Retinal pigment epithelial cell (primary cell): ENCODE data around the gene LINGO3.

ENCODE experiments used
- DNase-seq: peaks from one replicate; pipeline ENCODE4 v3.0.0-alpha.2; 2010; ENCODE audit warnings: low read depth
- H3K4me3 ChIP-seq: 2 replicates; pipeline ENCODE4 v1.5.1; 2011; ENCODE audit warnings: mild to moderate bottlenecking, low read length, control low read depth, moderate library complexity
- TF ChIP-seq, protein P1 (sequence below): conservative IDR thresholded peaks from 2 replicates; pipeline ENCODE4 v1.5.1; 2011; ENCODE audit warnings: low read depth, low read length, control low read depth, inconsistent platforms

Gene LINGO3

DNA sequence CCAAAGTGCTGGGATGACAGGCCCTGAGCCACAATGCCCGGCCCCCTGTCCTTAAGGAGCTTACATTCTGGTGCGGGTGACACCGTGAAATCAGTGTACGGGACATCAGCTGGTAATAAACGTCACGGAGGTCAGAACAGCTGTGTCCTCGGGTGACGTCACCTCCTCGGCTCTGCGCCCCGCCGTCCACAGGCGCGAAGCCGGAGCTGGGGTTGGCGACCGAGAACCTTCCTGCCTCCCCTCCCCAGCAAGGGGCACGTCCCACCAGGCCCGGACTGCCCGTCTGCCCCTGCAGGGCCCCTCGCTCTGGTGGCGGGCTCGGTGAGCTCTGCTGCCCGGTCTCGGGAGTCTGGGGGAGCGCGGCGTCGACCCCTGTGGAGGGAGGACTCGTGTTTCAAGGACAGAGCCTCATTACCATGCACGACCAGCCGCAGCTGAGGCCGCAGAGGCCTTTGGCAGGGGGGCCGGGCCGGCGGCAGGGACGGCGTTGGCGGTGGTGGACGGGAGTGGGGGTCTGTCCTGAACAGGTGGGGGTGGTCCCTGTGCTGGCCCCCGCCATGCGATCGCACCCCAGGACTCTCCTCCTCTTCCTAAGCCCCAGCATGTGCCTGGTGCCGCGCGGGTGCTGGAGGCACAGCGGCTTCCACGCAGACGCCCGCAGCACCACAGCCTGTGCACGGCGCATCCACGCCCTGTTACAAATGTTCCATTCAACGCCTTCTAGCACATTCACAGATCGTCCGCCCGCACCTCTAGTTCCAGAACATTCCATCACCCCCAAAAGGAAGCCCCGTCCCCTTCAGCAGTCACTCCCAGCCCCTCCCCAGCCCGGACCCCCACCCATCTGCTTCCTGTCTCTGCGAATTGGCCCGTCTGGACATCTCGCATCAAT lies 5.4 kb downstream of the LINGO3 start:
- no peak for DNase-seq
- no peak overlapping the region for H3K4me3 ChIP-seq
- TF ChIP-seq, protein P1, sequence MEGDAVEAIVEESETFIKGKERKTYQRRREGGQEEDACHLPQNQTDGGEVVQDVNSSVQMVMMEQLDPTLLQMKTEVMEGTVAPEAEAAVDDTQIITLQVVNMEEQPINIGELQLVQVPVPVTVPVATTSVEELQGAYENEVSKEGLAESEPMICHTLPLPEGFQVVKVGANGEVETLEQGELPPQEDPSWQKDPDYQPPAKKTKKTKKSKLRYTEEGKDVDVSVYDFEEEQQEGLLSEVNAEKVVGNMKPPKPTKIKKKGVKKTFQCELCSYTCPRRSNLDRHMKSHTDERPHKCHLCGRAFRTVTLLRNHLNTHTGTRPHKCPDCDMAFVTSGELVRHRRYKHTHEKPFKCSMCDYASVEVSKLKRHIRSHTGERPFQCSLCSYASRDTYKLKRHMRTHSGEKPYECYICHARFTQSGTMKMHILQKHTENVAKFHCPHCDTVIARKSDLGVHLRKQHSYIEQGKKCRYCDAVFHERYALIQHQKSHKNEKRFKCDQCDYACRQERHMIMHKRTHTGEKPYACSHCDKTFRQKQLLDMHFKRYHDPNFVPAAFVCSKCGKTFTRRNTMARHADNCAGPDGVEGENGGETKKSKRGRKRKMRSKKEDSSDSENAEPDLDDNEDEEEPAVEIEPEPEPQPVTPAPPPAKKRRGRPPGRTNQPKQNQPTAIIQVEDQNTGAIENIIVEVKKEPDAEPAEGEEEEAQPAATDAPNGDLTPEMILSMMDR = no peak

DNA sequence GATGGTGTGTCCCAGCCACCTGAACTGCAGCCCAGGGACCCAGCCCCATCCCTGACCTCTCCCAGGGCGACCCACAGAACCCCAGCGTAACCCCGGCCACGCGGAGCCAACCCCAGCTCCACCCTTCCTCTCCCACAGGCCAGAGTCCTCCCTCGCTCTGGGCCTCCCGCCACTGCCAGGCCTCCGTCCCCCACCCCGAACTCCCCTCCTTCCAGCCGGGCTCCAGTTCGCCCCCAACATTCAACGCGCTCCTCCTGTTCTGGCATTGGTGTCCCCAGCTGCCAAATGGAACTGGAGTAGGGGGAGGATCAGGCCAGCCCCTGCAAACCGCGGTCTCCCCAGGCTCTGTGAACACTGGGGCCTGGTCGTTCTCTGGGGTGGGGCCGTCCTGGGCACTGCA lies 7.4 kb downstream of the LINGO3 start:
- TF ChIP-seq, protein P1 = no peak

GRCh38 chr19:2296141-2296540 lies 11.8 kb downstream of the LINGO3 start:
- no peak for DNase-seq
- TF ChIP-seq, protein P1 = no peak
- H3K4me3 ChIP-seq = no peak overlapping the region

More for the DNA sequence above, 7.4 kb downstream of the LINGO3 start:
- H3K4me3 ChIP-seq = no peak overlapping the region
- no peak for DNase-seq

- no peak for DNase-seq
- H3K4me3 ChIP-seq = no peak overlapping the region
- TF ChIP-seq, protein P1 = no peak
These were observed 13.1 kb downstream of the LINGO3 start for GRCh38 chr19:2294687-2295335.

GRCh38 chr19:2291185-2291751 lies 16.7 kb downstream of the LINGO3 start:
- TF ChIP-seq, protein P1 = no peak
- H3K4me3 ChIP-seq = no peak overlapping the region
- no peak for DNase-seq

GRCh38 chr19:2290441-2291184 lies 17.3 kb downstream of the LINGO3 start:
- TF ChIP-seq, protein P1 = no peak
- DNase-seq = no peak
- H3K4me3 ChIP-seq = no peak overlapping the region
